Activated T-helper 9 cell treated with anti-CD3 and anti-CD28 coated beads, Interleukin-2, amount 50 U/mL, for 16 hours (primary cell): ENCODE measurements around the gene TEP1.
A peak's percentile ranks its signal among the peaks of the same experiment; 100 is the strongest.
"Not testable (repeated sequence)": the region's sequence is repeated elsewhere in the genome, so short reads cannot be mapped to it uniquely, and the experiment has no call there.

Source experiments
- DNase-seq: peaks from one replicate; pipeline ENCODE4 v3.0.0-alpha.2; 2020; ENCODE audit warnings: low read depth

The TEP1 gene

GRCh38 chr14:20412876-20413743 is at the start of gene TEP1:
TSS of gene TEP1 (minus strand) at chr14:20413501. CDS start at chr14:20408439, 5,062 bp downstream.
- peak; percentile 64 for DNase-seq

GRCh38 chr14:20461225-20462141 is 48.2 kb upstream of the TEP1 start, which contains the start of gene PIP4P1:
TSS of gene PIP4P1 (minus strand) at chr14:20461434. CDS start at chr14:20461325, 109 bp downstream.
- peak; percentile 97 for DNase-seq

GRCh38 chr14:20460458-20461224 is 47.3 kb upstream of the TEP1 start:
- peak; percentile 37 for DNase-seq

GRCh38 chr14:20458031-20458789 is 44.9 kb upstream of the TEP1 start:
- DNase-seq: no peak

GRCh38 chr14:20456971-20457370 is 43.7 kb upstream of the TEP1 start:
- no peak for DNase-seq

GRCh38 chr14:20455355-20456300 is 42.3 kb upstream of the TEP1 start:
- DNase-seq: peak; percentile 56

- peak; percentile 96 for DNase-seq
Measured at GRCh38 chr14:20454516-20455354, 41.4 kb upstream of the TEP1 start, which contains the start of the genes APEX1 and OSGEP. TSS of gene APEX1 (plus strand) at chr14:20455226. CDS start at chr14:20455646, 420 bp downstream. TSS of gene OSGEP (minus strand) at chr14:20454812. CDS start at chr14:20454683, 129 bp downstream.

- not testable (repeated sequence) for DNase-seq
Measured at GRCh38 chr14:20452831-20453230, 39.5 kb upstream of the TEP1 start.

GRCh38 chr14:20446889-20447288 is 33.6 kb upstream of the TEP1 start:
- no peak for DNase-seq

- DNase-seq: not testable (repeated sequence)
Measured at GRCh38 chr14:20443650-20444049, 30.3 kb upstream of the TEP1 start.

GRCh38 chr14:20441461-20441860 is 28.2 kb upstream of the TEP1 start:
- DNase-seq: no peak

- DNase-seq: no peak
Measured at GRCh38 chr14:20440882-20441281, 27.6 kb upstream of the TEP1 start.

- DNase-seq: no peak
Measured at GRCh38 chr14:20440465-20440864, 27.2 kb upstream of the TEP1 start.

- DNase-seq: no peak
Measured at GRCh38 chr14:20438664-20439063, 25.4 kb upstream of the TEP1 start.

- DNase-seq: no peak
Measured at GRCh38 chr14:20436363-20436755, 23.1 kb upstream of the TEP1 start.

GRCh38 chr14:20435582-20436362 is 22.5 kb upstream of the TEP1 start, which contains the start of gene KLHL33:
TSS of gene KLHL33 (minus strand) at chr14:20436166. CDS start at chr14:20435811, 355 bp downstream.
- no peak for DNase-seq

GRCh38 chr14:20434701-20435581 is 21.6 kb upstream of the TEP1 start:
- DNase-seq: no peak
